GM12873 (cell line): ENCODE data around the gene NDUFA9.

ENCODE experiments used
- CTCF ChIP-seq: IDR thresholded peaks from 2 replicates; pipeline ENCODE4 v1.5.1; 2012; ENCODE audit warnings: low read depth, mild to moderate bottlenecking, moderate library complexity, low read length, control low read depth; ENCODE audit not compliant: insufficient read depth; ENCODE audit errors: missing control alignments

NDUFA9 gene

GRCh38 chr12:4648104-4648500, 812 bp upstream of the NDUFA9 start:
- no peak for TF ChIP-seq CTCF

GRCh38 chr12:4649358-4649661, 396 bp downstream of the NDUFA9 start:
- no peak for TF ChIP-seq CTCF

GRCh38 chr12:4653257-4653656, 4.3 kb downstream of the NDUFA9 start:
- TF ChIP-seq CTCF = no peak

GRCh38 chr12:4653691-4654090, 4.8 kb downstream of the NDUFA9 start:
- TF ChIP-seq CTCF = no peak

- no peak for TF ChIP-seq CTCF
Observed at GRCh38 chr12:4663971-4664505, 15.1 kb downstream of the NDUFA9 start.

GRCh38 chr12:4665236-4665635, 16.3 kb downstream of the NDUFA9 start:
- no peak for TF ChIP-seq CTCF

- TF ChIP-seq CTCF = no peak
Observed at GRCh38 chr12:4679711-4680110, 30.8 kb downstream of the NDUFA9 start.
